ENCODE data around the gene KIAA1191.

GRCh38 chr5:176339304-176339703, 22.3 kb downstream of the KIAA1191 start:
- TF ChIP-seq CEBPB (IDR thresholded peaks at IDR 0.05; ENCODE audit: low read depth, low read length) (no peak), CTCF (conservative IDR thresholded peaks at IDR 0.05; ENCODE audit: low read depth, low read length) (no peak), MXI1 (IDR thresholded peaks at IDR 0.05; ENCODE audit: borderline replicate concordance, low read depth, low read length) (no peak), POLR2A (IDR thresholded peaks at IDR 0.05; ENCODE audit: low read depth, low read length) (no peak)

Measured in IMR-90 (cell line).